SK-N-SH (cell line): ENCODE data around the gene MEIS2.

ENCODE experiments used
- FOXM1 ChIP-seq: IDR thresholded peaks from 2 replicates; pipeline ENCODE4 v1.4.0; 2012; ENCODE audit warnings: low read depth, mild to moderate bottlenecking
- MXI1 ChIP-seq: IDR thresholded peaks from 2 replicates; pipeline ENCODE4 v1.6.1; 2012; ENCODE audit warnings: mild to moderate bottlenecking, low read depth, low read length, improper control_type of control experiment
- NFIC ChIP-seq: IDR thresholded peaks from 2 replicates; pipeline ENCODE4 v1.4.0; 2012; ENCODE audit warnings: borderline replicate concordance
- POLR2AphosphoS5 ChIP-seq: IDR thresholded peaks from 2 replicates; pipeline ENCODE4 v1.6.1; 2012; ENCODE audit warnings: low read depth, low read length
- RAD21 ChIP-seq: IDR thresholded peaks from 2 replicates; pipeline ENCODE4 v1.6.1; 2012; ENCODE audit warnings: mild to moderate bottlenecking, low read length
- RCOR1 ChIP-seq: fragments of 150-350 bp; IDR thresholded peaks from 2 replicates; pipeline ENCODE4 v1.6.1; 2017; ENCODE audit warnings: antibody characterized with exemption, low read length
- SIN3A ChIP-seq: IDR thresholded peaks from 2 replicates; pipeline ENCODE4 v1.6.1; 2012; ENCODE audit warnings: low read depth, mild to moderate bottlenecking, low read length, moderate library complexity, borderline replicate concordance
- SMC3 ChIP-seq: IDR thresholded peaks from 2 replicates; pipeline ENCODE4 v1.6.1; 2012; ENCODE audit warnings: low read depth, low read length, improper control_type of control experiment
- TAF1 ChIP-seq: IDR thresholded peaks from 2 replicates; pipeline ENCODE4 v1.6.1; 2012; ENCODE audit warnings: low read depth, mild to moderate bottlenecking, low read length, moderate library complexity, borderline replicate concordance
- YY1 ChIP-seq: IDR thresholded peaks from 2 replicates; pipeline ENCODE4 v1.4.0; 2012; ENCODE audit warnings: low read depth, mild to moderate bottlenecking
- TF ChIP-seq, protein P1 (sequence below): fragments of 200-600 bp; sonication (generic); IDR thresholded peaks from 2 replicates; pipeline ENCODE4 v1.6.1; 2017; ENCODE audit warnings: antibody characterized with exemption, mild to moderate bottlenecking, moderate library complexity
- TF ChIP-seq, protein P2 (sequence below): IDR thresholded peaks from 2 replicates; pipeline ENCODE4 v1.4.0; 2012; ENCODE audit warnings: low read depth, borderline replicate concordance

DNA sequence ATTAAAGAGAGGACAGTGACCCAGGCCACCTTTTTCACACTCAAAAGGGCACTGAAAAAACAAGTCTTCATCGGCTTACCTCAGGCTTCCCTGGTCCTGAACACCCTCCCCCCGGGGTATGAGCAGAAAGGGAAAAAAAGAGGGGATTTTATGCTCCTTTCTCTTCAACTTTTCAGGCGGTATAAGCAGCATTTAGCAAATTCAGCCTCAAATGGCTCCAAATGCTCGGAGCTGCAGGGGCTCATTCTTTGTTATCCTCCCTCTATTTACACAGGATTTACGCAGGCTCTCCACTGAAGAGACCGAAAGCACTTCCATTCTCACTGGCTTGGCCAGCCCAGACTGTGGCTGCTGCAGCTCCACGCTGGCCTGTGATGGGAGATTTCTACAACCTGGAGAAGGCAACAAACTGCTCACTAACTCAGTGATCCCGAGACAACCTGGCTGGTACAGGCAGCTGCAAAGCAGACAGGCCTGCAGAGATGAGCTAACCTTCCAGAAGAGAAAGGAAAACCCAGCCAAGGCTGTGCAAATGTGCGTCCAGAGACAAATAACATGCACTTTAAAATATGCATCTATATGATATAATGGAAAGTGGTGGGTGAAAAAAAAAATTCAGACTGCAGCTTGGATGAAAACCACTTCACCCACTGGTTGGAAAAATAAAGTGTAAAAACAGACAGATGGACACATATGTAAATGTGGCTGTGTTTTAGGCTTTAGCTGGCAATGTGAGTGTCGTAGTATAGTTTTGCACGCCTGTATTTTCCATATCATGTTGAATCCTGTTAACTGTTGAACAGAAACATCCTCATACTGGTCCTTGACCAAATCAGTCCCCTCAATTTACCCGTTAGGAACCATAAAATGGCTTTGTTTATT is 54.2 kb downstream of the MEIS2 start:
- TF ChIP-seq, protein P1, sequence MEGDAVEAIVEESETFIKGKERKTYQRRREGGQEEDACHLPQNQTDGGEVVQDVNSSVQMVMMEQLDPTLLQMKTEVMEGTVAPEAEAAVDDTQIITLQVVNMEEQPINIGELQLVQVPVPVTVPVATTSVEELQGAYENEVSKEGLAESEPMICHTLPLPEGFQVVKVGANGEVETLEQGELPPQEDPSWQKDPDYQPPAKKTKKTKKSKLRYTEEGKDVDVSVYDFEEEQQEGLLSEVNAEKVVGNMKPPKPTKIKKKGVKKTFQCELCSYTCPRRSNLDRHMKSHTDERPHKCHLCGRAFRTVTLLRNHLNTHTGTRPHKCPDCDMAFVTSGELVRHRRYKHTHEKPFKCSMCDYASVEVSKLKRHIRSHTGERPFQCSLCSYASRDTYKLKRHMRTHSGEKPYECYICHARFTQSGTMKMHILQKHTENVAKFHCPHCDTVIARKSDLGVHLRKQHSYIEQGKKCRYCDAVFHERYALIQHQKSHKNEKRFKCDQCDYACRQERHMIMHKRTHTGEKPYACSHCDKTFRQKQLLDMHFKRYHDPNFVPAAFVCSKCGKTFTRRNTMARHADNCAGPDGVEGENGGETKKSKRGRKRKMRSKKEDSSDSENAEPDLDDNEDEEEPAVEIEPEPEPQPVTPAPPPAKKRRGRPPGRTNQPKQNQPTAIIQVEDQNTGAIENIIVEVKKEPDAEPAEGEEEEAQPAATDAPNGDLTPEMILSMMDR = no peak
- TF ChIP-seq, protein P2, sequence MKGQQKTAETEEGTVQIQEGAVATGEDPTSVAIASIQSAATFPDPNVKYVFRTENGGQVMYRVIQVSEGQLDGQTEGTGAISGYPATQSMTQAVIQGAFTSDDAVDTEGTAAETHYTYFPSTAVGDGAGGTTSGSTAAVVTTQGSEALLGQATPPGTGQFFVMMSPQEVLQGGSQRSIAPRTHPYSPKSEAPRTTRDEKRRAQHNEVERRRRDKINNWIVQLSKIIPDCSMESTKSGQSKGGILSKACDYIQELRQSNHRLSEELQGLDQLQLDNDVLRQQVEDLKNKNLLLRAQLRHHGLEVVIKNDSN = no peak
- no peak for TF ChIP-seq RCOR1
- TF ChIP-seq YY1 = no peak
- no peak for TF ChIP-seq TAF1
- TF ChIP-seq MXI1 = no peak
- TF ChIP-seq NFIC = no peak
- no peak; the same call in 1 of the 2 replicates for TF ChIP-seq POLR2AphosphoS5
- TF ChIP-seq SIN3A = no peak
- TF ChIP-seq SMC3 = no peak
- no peak for TF ChIP-seq FOXM1
- TF ChIP-seq RAD21 = no peak
